H1 (cell line): ENCODE data around the gene FHL5. TPM values are rescaled to one million over a fixed set of nuclear protein-coding genes. Genes with fewer than 3 reads are reported as not detected.

Source experiments
- CTCF ChIA-PET: fragments of 300-600 bp; sonication (Branson Sonifier 250); formaldehyde crosslinking; loops from one replicate; lab custom pipeline; 2021; ENCODE audit not compliant: partially characterized antibody; lab: Charles Lee
- POLR2A ChIA-PET: fragments of 300-600 bp; sonication (Branson Sonifier 250); formaldehyde crosslinking; loops from one replicate; lab custom pipeline; 2021; ENCODE audit warnings: inconsistent platforms; ENCODE audit not compliant: partially characterized antibody; lab: Charles Lee
- DNase-seq, 2 experiments: peaks; one replicate each; pipeline versions ENCODE4 v3.0.0 to v3.0.0-alpha.2; 2010 to 2022; ENCODE audit warnings: low spot score in 2 of 2, low read depth in 1 of 2, mixed read lengths in 1 of 2
- FAIRE-seq: peaks from 2 replicates; lab custom pipeline; 2011; peaks lifted over from hg19 to GRCh38; lab: Jason Lieb, UNC
- H2AFZ ChIP-seq: 2 replicates; pipeline ENCODE4 v1.8.1; 2012; ENCODE audit warnings: low read length, inconsistent platforms
- H2AK5ac ChIP-seq: 2 replicates; pipeline ENCODE4 v1.6.1; 2013; ENCODE audit warnings: low read depth, low read length
- H2BK120ac ChIP-seq: replicated peaks from 2 replicates; pipeline ENCODE3; 2013; ENCODE audit warnings: low read depth, low read length, inconsistent platforms
- H2BK12ac ChIP-seq: 2 replicates; pipeline ENCODE4 v1.6.1; 2013; ENCODE audit warnings: low read depth, low read length
- H2BK15ac ChIP-seq: 2 replicates; pipeline ENCODE4 v1.6.1; 2013; ENCODE audit warnings: low read length
- H2BK20ac ChIP-seq: 2 replicates; pipeline ENCODE4 v1.6.1; 2013; ENCODE audit warnings: low read length
- H2BK5ac ChIP-seq: 2 replicates; pipeline ENCODE4 v1.6.1; 2013; ENCODE audit warnings: low read depth, low read length
- H3K14ac ChIP-seq: 2 replicates; pipeline ENCODE4 v1.6.1; 2013; ENCODE audit warnings: inconsistent platforms; ENCODE audit not compliant: insufficient read length
- H3K18ac ChIP-seq: 2 replicates; pipeline ENCODE4 v1.6.1; 2013; ENCODE audit warnings: low read length; ENCODE audit errors: extremely low read depth
- H3K23ac ChIP-seq: 2 replicates; pipeline ENCODE4 v1.6.1; 2013; ENCODE audit warnings: inconsistent platforms; ENCODE audit not compliant: insufficient read length
- H3K23me2 ChIP-seq: 2 replicates; pipeline ENCODE4 v1.6.1; 2013; ENCODE audit warnings: low read depth, low read length
- H3K27ac ChIP-seq: 2 replicates; pipeline ENCODE4 v1.6.1; 2011; ENCODE audit warnings: low read depth, low read length, inconsistent platforms
- H3K27me3 ChIP-seq, 4 experiments: replicated peaks in 1 of 4; 1 replicate in 1 of 4; 2 replicates in 3 of 4; pipeline versions ENCODE4 v1.6.1 to v1.8.1; 2011 to 2013; ENCODE audit warnings: low read length in 3 of 4, mild to moderate bottlenecking in 3 of 4, inconsistent platforms in 2 of 4, mixed read lengths in 2 of 4, moderate library complexity in 1 of 4; ENCODE audit not compliant: control insufficient read depth in 3 of 4, insufficient read depth in 3 of 4; ENCODE audit errors: extremely low read depth in 1 of 4
- H3K36me3 ChIP-seq, 4 experiments: 2 replicates each; pipeline versions ENCODE4 v1.6.1 to v1.8.1; 2011 to 2013; ENCODE audit warnings: mild to moderate bottlenecking in 4 of 4, low read length in 3 of 4, moderate library complexity in 2 of 4, control low read depth in 1 of 4, inconsistent platforms in 1 of 4; ENCODE audit not compliant: insufficient read depth in 4 of 4, control insufficient read depth in 2 of 4
- H3K4ac ChIP-seq: replicated peaks from 2 replicates; pipeline ENCODE3; 2013; ENCODE audit warnings: low read length, low read depth, mixed read lengths, inconsistent platforms; ENCODE audit not compliant: insufficient read length
- H3K4me1 ChIP-seq, 4 experiments: replicated peaks in 1 of 4; 1 replicate in 1 of 4; 2 replicates in 3 of 4; pipeline versions ENCODE4 v1.6.1 to v1.8.1; 2011 to 2013; ENCODE audit warnings: low read length in 3 of 4, inconsistent platforms in 2 of 4, mixed read lengths in 1 of 4; ENCODE audit not compliant: insufficient read depth in 4 of 4, control insufficient read depth in 3 of 4
- H3K4me2 ChIP-seq, 2 experiments: 2 replicates each; pipeline versions ENCODE4 v1.6.1 to v1.8.1; 2011 to 2013; ENCODE audit warnings: low read depth in 2 of 2, low read length in 2 of 2, control low read depth in 1 of 2, inconsistent platforms in 1 of 2, mild to moderate bottlenecking in 1 of 2; ENCODE audit not compliant: insufficient read depth in 1 of 2
- H3K4me3 ChIP-seq, 4 experiments: fragments of 200-600, 300-600 bp in 1 of 4; sonication (generic), shearing (Covaris generic), sonication (Bioruptor Twin) in 1 of 4; 2 replicates each; pipeline versions ENCODE4 v1.5.1 to v1.8.1; 2011 to 2016; ENCODE audit warnings: low read length in 4 of 4, low read depth in 3 of 4, control low read depth in 2 of 4, inconsistent platforms in 2 of 4, mild to moderate bottlenecking in 2 of 4, mixed read lengths in 1 of 4, moderate library complexity in 1 of 4; ENCODE audit not compliant: insufficient read depth in 2 of 4; ENCODE audit errors: extremely low read depth in 1 of 4
- H3K56ac ChIP-seq: replicated peaks from 2 replicates; pipeline ENCODE3; 2013; ENCODE audit warnings: low read depth, mild to moderate bottlenecking, mixed read lengths, low read length, inconsistent platforms; ENCODE audit not compliant: insufficient read length
- H3K79me1 ChIP-seq: 2 replicates; pipeline ENCODE4 v1.6.1; 2013; ENCODE audit warnings: low read depth, low read length, control low read depth
- H3K79me2 ChIP-seq, 2 experiments: 2 replicates each; pipeline versions ENCODE4 v1.6.1 to v1.8.1; 2012 to 2013; ENCODE audit warnings: low read length in 2 of 2, mild to moderate bottlenecking in 2 of 2, inconsistent platforms in 1 of 2; ENCODE audit not compliant: insufficient read depth in 2 of 2, control insufficient read depth in 1 of 2
- H3K9ac ChIP-seq, 4 experiments: replicated peaks in 1 of 4; 1 replicate in 1 of 4; 2 replicates in 3 of 4; pipeline versions ENCODE4 v1.6.1 to v1.8.1; 2011 to 2013; ENCODE audit warnings: low read depth in 3 of 4, low read length in 3 of 4, control low read depth in 2 of 4, mild to moderate bottlenecking in 2 of 4, moderate library complexity in 2 of 4, inconsistent platforms in 1 of 4; ENCODE audit errors: extremely low read depth in 1 of 4
- H3K9me3 ChIP-seq, 2 experiments: 2 replicates each; pipeline versions ENCODE4 v1.6.1 to v1.8.1; 2012 to 2013; ENCODE audit warnings: mild to moderate bottlenecking in 2 of 2, moderate library complexity in 2 of 2, control low read depth in 1 of 2, inconsistent platforms in 1 of 2, low read depth in 1 of 2, low read length in 1 of 2, mixed read lengths in 1 of 2; ENCODE audit not compliant: insufficient read depth in 2 of 2
- H4K20me1 ChIP-seq, 2 experiments: replicated peaks in 1 of 2; 2 replicates each; pipeline versions ENCODE3 to v1.8.1; 2011 to 2013; ENCODE audit warnings: inconsistent platforms in 2 of 2, low read length in 2 of 2, mild to moderate bottlenecking in 1 of 2; ENCODE audit not compliant: insufficient read depth in 2 of 2, control insufficient read depth in 1 of 2
- H4K5ac ChIP-seq: 2 replicates; pipeline ENCODE4 v1.6.1; 2013; ENCODE audit warnings: low read length, low read depth, mixed read lengths, inconsistent platforms; ENCODE audit not compliant: insufficient read length
- H4K8ac ChIP-seq: 2 replicates; pipeline ENCODE4 v1.8.0; 2013; ENCODE audit warnings: mild to moderate bottlenecking, moderate library complexity, low read length, inconsistent platforms; ENCODE audit not compliant: insufficient read depth; ENCODE audit errors: extremely low read depth
- H4K91ac ChIP-seq: replicated peaks from 2 replicates; pipeline ENCODE3; 2013; ENCODE audit warnings: low read length, mixed read lengths, inconsistent platforms; ENCODE audit not compliant: insufficient read length
- ATF2 ChIP-seq: IDR thresholded peaks from 2 replicates; pipeline ENCODE4 v1.6.1; 2012; ENCODE audit warnings: low read length, inconsistent platforms
- EGR1 ChIP-seq: IDR thresholded peaks from 2 replicates; pipeline ENCODE4 v1.6.1; 2011; ENCODE audit warnings: low read depth, low read length, borderline replicate concordance
- EZH2 ChIP-seq: fragments of 200-600 bp; sonication (generic); IDR thresholded peaks from 2 replicates; pipeline ENCODE4 v1.7.1; 2012; ENCODE audit warnings: low read depth, mild to moderate bottlenecking, moderate library complexity, low read length, inconsistent platforms; ENCODE audit not compliant: severe bottlenecking
- MAX ChIP-seq: IDR thresholded peaks from 2 replicates; pipeline ENCODE4 v1.6.1; 2012; ENCODE audit warnings: inconsistent platforms
- POU5F1 ChIP-seq: IDR thresholded peaks from 2 replicates; pipeline ENCODE4 v1.6.1; 2011; ENCODE audit warnings: low read depth, mild to moderate bottlenecking, low read length, moderate library complexity
- RFX5 ChIP-seq: IDR thresholded peaks from 2 replicates; pipeline ENCODE4 v1.6.1; 2011; ENCODE audit warnings: low read depth, low read length, improper control_type of control experiment, borderline replicate concordance
- RXRA ChIP-seq: IDR thresholded peaks from 2 replicates; pipeline ENCODE4 v1.6.1; 2011; ENCODE audit warnings: low read depth, mild to moderate bottlenecking, low read length, moderate library complexity; ENCODE audit not compliant: insufficient read depth
- SIN3A ChIP-seq, 2 experiments: IDR thresholded peaks in 1 of 2; conservative IDR thresholded peaks in 1 of 2; 2 replicates each; pipeline ENCODE4 v1.6.1; 2011 to 2012; ENCODE audit warnings: low read length in 2 of 2, improper control_type of control experiment in 1 of 2, low read depth in 1 of 2, mild to moderate bottlenecking in 1 of 2
- SP1 ChIP-seq: IDR thresholded peaks from 2 replicates; pipeline ENCODE4 v1.6.1; 2011; ENCODE audit warnings: low read depth, low read length
- SP2 ChIP-seq: IDR thresholded peaks from 2 replicates; pipeline ENCODE4 v1.6.1; 2012; ENCODE audit warnings: mild to moderate bottlenecking, low read length, inconsistent platforms
- TAF7 ChIP-seq: optimal IDR thresholded peaks from 2 replicates; pipeline ENCODE3; 2011; ENCODE audit warnings: low read depth, mild to moderate bottlenecking, inconsistent platforms, low read length, moderate library complexity, borderline replicate concordance
- WGBS, 2 experiments: shearing (Covaris generic) in 1 of 2; methylation state at CpG; one replicate each; pipeline versions ENCODE4 v1.1.6 to v1.1.7; 2013 to 2015; ENCODE audit warnings: low lambda C conversion rate in 2 of 2, mixed read lengths in 2 of 2, inconsistent platforms in 1 of 2, low coverage in 1 of 2, missing lambda C conversion rate in 1 of 2; ENCODE audit not compliant: insufficient replicate concordance in 2 of 2, insufficient coverage in 1 of 2, insufficient read length in 1 of 2; ENCODE audit errors: extremely low coverage in 1 of 2, missing lambda C conversion rate in 1 of 2; 5-methylcytosine and 5-hydroxymethylcytosine counted together
- polyA plus RNA-seq, 7 experiments: library from polyadenylated mRNA; depleted of rRNA in 3 of 7; stranded (reverse) in 5 of 7; unstranded in 2 of 7; fragments of >200 nt in 5 of 7; fragments of 200-250 nt in 2 of 7; gene quantifications; 1 replicate in 5 of 7; 2 replicates in 1 of 7; 4 replicates in 1 of 7; pipeline versions ENCODE4 v1.2.1 to v1.2.3, GENCODE V29; 2011 to 2013; ENCODE audit warnings: missing spikeins in 2 of 7, mixed read lengths in 2 of 7
- total RNA-seq: library from RNA; stranded (reverse); fragmentation: NEBNext Ultra II Directional; extraction: Animal tissue kit (Norgen Biotek cat#: 25700); gene quantifications from 2 replicates; pipeline ENCODE4 v1.2.1, GENCODE V29; 2021

FHL5 gene
- total and polyA plus RNA-seq, 2 of the 8 experiments (the other 6 are each of a cell fraction or from before 2014, with no cell fraction given) = not detected

GRCh38 chr6:96651816-96652215 lies 88.9 kb downstream of the FHL5 start:
- DNase-seq = no peak
- POLR2A ChIA-PET = no interaction called here
- 72% methylated on average over 1 of the region's 1 CpG; no CpG with 5 or more reads in 1 of the 2 experiments for WGBS, 2 experiments
- TF ChIP-seq MAX (no peak), ATF2 (no peak), RFX5 (no peak), RXRA (no peak), EGR1 (no peak), SP2 (no peak), POU5F1 (no peak), EZH2 (no peak), SP1 (no peak), SIN3A (conservative IDR thresholded peaks at IDR 0.05 in 1 of 2, IDR thresholded peaks at IDR 0.05 in 1 of 2; ENCODE audit: low read depth in 1 of 2, low read length in 2 of 2) (no peak), TAF7 (no peak)

More at GRCh38 chr6:96651816-96652215, 88.9 kb downstream of the FHL5 start:
- Histone ChIP-seq H3K79me1 (no peaks in the 10 kb centered on the region), H4K8ac (no peak overlapping the region), H4K91ac (no peak overlapping the region), H4K5ac (no peak overlapping the region), H3K18ac (no peak overlapping the region), H3K9me3 (no peaks in the 10 kb centered on the region), H3K14ac (no peak overlapping the region), H4K20me1 (no peaks in the 10 kb centered on the region), H2BK120ac (no peak overlapping the region), H2BK15ac (no peak overlapping the region), H2BK5ac (no peak overlapping the region), H3K36me3 (no peaks in the 10 kb centered on the region; a peak in 1 of 8 replicates), H3K56ac (no peak overlapping the region), H2AK5ac (no peak overlapping the region), H2BK12ac (no peak overlapping the region), H3K27ac (no peak overlapping the region), H3K27me3 (no peaks in the 10 kb centered on the region), H3K4me3 (no peak overlapping the region), H3K4ac (no peak overlapping the region), H3K23me2 (no peaks in the 10 kb centered on the region), H3K4me1 (no peaks in the 10 kb centered on the region), H3K23ac (no peak overlapping the region), H2BK20ac (no peak overlapping the region), H2AFZ (0 out of 2 replicates have a peak overlapping the region, but pooled peaks have one; percentile 70), H3K9ac (no peak overlapping the region), H3K79me2 (no peaks in the 10 kb centered on the region), H3K4me2 (no peak overlapping the region)
- FAIRE-seq = no peak
- CTCF ChIA-PET = interaction anchor here (0.7 to 1.1 kb wide), 2 partner anchors 24 to 406 kb away, joined by 4 read pairs; no protein-coding TSS in a partner anchor
